HCT116 (cell line): ENCODE data around the gene F11R. TPM values are rescaled to one million over a fixed set of nuclear protein-coding genes. Genes with fewer than 3 reads are reported as not detected.
"Not testable (repeated sequence)": the region's sequence is repeated elsewhere in the genome, so short reads cannot be mapped to it uniquely, and the experiment has no call there.

Experiments used
- ATAC-seq: fragments of 200-7000 bp; cut with Tn5 transposase; 2 replicates; pipeline ENCODE4 v1.9.1; 2020; ENCODE audit warnings: mild to moderate bottlenecking, moderate library complexity
- BruUV-seq: library from RNA; stranded (reverse); fragments of 400-500 nt; replicated peaks from 2 replicates; lab custom pipeline; 2021; lab: Mats Ljungman, UMichigan
- CTCF ChIA-PET: fragments of 300-600 bp; sonication (Branson Sonifier 250); formaldehyde crosslinking; loops from one replicate; lab custom pipeline; 2021; ENCODE audit warnings: antibody characterized with exemption; lab: Charles Lee
- POLR2A ChIA-PET: fragments of 300-600, 350-600 bp; sonication (Branson Sonifier 250); formaldehyde crosslinking; loops from one replicate; lab custom pipeline; 2021; ENCODE audit warnings: antibody characterized with exemption; lab: Charles Lee
- RAD21 ChIA-PET, 2 experiments: fragments of 300-600 bp; sonication (Branson Sonifier 250); formaldehyde crosslinking; loops; one replicate each; lab custom pipeline; 2023; ENCODE audit warnings: low total read pairs in 2 of 2; ENCODE audit not compliant: uncharacterized antibody in 2 of 2, unreplicated experiment in 2 of 2, low non-redundant PET in 1 of 2; lab: Charles Lee
- DNase-seq: peaks from one replicate; pipeline ENCODE4 v3.0.0-alpha.2; 2010; ENCODE audit warnings: low read depth, low spot score
- H2AFZ ChIP-seq: fragments of 200-600 bp; shearing (Covaris generic), sonication (generic); 2 replicates; pipeline ENCODE4 v1.6.1; 2017; ENCODE audit warnings: low read depth, mixed run types, mixed read lengths, antibody characterized with exemption, low read length; ENCODE audit not compliant: poor library complexity, severe bottlenecking
- H3K27ac ChIP-seq: 2 replicates; pipeline ENCODE4 v1.5.1; 2012; ENCODE audit warnings: low read depth, low read length
- H3K27me3 ChIP-seq: fragments of 200-600 bp; sonication (generic); 2 replicates; pipeline ENCODE4 v1.6.1; 2016; ENCODE audit warnings: mixed run types, low read length, mixed read lengths; ENCODE audit not compliant: insufficient read depth
- H3K36me3 ChIP-seq, 2 experiments: fragments of 200-500 bp in 1 of 2; fragments of 200-600 bp in 1 of 2; sonication (Bioruptor generic) in 1 of 2; sonication (generic) in 1 of 2; 2 replicates each; pipeline versions ENCODE4 v1.5.1 to v1.6.1; 2014 to 2016; ENCODE audit warnings: low read length in 2 of 2, inconsistent platforms in 1 of 2, mixed read lengths in 1 of 2, mixed run types in 1 of 2; ENCODE audit not compliant: insufficient read depth in 2 of 2, control insufficient read depth in 1 of 2
- H3K4me1 ChIP-seq, 2 experiments: fragments of 200-600 bp in 1 of 2; sonication (generic) in 1 of 2; 2 replicates each; pipeline versions ENCODE4 v1.5.1 to v1.6.1; 2012 to 2017; ENCODE audit warnings: low read length in 2 of 2, inconsistent platforms in 1 of 2, mild to moderate bottlenecking in 1 of 2, mixed read lengths in 1 of 2, mixed run types in 1 of 2, moderate library complexity in 1 of 2; ENCODE audit not compliant: insufficient read depth in 2 of 2, control insufficient read depth in 1 of 2
- H3K4me2 ChIP-seq: fragments of 200-600 bp; sonication (generic); 2 replicates; pipeline ENCODE4 v1.6.1; 2017; ENCODE audit warnings: mixed run types, low read length, mixed read lengths
- H3K4me3 ChIP-seq, 2 experiments: fragments of 200-600 bp in 1 of 2; sonication (generic) in 1 of 2; replicated peaks in 1 of 2; 2 replicates each; pipeline ENCODE4 v1.5.1; 2011 to 2016; ENCODE audit warnings: low read length in 2 of 2, control low read depth in 1 of 2, low read depth in 1 of 2, mild to moderate bottlenecking in 1 of 2, mixed read lengths in 1 of 2, mixed run types in 1 of 2
- H3K79me2 ChIP-seq: fragments of 200-600 bp; sonication (generic); 2 replicates; pipeline ENCODE4 v1.6.1; 2017; ENCODE audit warnings: mild to moderate bottlenecking, mixed run types, low read length, moderate library complexity, mixed read lengths; ENCODE audit not compliant: insufficient read depth
- H3K9ac ChIP-seq: fragments of 200-600 bp; sonication (generic); 2 replicates; pipeline ENCODE4 v1.6.1; 2016; ENCODE audit warnings: low read length, mixed read lengths
- H3K9me2 ChIP-seq: fragments of 200-600 bp; sonication (generic), shearing (Covaris generic); 2 replicates; pipeline ENCODE4 v1.6.1; 2017; ENCODE audit warnings: mixed run types, mild to moderate bottlenecking, moderate library complexity; ENCODE audit not compliant: insufficient read depth
- H3K9me3 ChIP-seq, 2 experiments: fragments of 200-500 bp in 1 of 2; fragments of 200-600 bp in 1 of 2; sonication (Bioruptor generic) in 1 of 2; sonication (generic) in 1 of 2; 2 replicates each; pipeline ENCODE4 v1.6.1; 2014 to 2017; ENCODE audit warnings: low read length in 2 of 2, mixed read lengths in 2 of 2, inconsistent platforms in 1 of 2, low read depth in 1 of 2, mild to moderate bottlenecking in 1 of 2, mixed run types in 1 of 2, moderate library complexity in 1 of 2; ENCODE audit not compliant: control insufficient read depth in 1 of 2, insufficient read depth in 1 of 2
- H4K20me1 ChIP-seq: fragments of 200-600 bp; sonication (generic), shearing (Covaris generic); 2 replicates; pipeline ENCODE4 v1.6.1; 2017; ENCODE audit warnings: mixed run types, mild to moderate bottlenecking, moderate library complexity; ENCODE audit not compliant: insufficient read depth
- intact Hi-C: fragments of 100-400 bp; cut with micrococcal nuclease; formaldehyde crosslinking; loops from 2 replicates; pipeline ENCODE4 v1.10.0; 2022
- total RNA-seq: library from RNA; stranded (reverse); gene quantifications from one replicate; pipeline ENCODE4 v1.2.1, GENCODE V29; 2021; ENCODE audit not compliant: unreplicated experiment

The F11R gene
- total RNA-seq, 1 experiment from 2014 or later, result 86.7 TPM

GRCh38 chr1:160945881-160946280 lies 75.1 kb downstream of the F11R start:
- DNase-seq, POLR2A ChIA-PET, RAD21 ChIA-PET, H3K4me1 ChIP-seq, H3K4me2 ChIP-seq, H3K9me2 ChIP-seq, intact Hi-C loops, H3K9ac ChIP-seq, H4K20me1 ChIP-seq, BruUV-seq, H2AFZ ChIP-seq, ATAC-seq, H3K79me2 ChIP-seq, H3K27me3 ChIP-seq, H3K9me3 ChIP-seq, H3K36me3 ChIP-seq, H3K27ac ChIP-seq, H3K4me3 ChIP-seq: not testable (repeated sequence)
- CTCF ChIA-PET, result interaction anchor here (2.6 kb wide), 1 partner anchor 9 kb away, joined by 11 read pairs; the partner anchor contains the start of gene ITLN2

Other genes with a start within 250 kb of the F11R start
- 0.22 TPM for gene LY9, start 225.0 kb downstream of the F11R start, total RNA-seq
- gene CD244, start 158.3 kb downstream of the F11R start, total RNA-seq, result not detected
- not detected for gene ITLN1, start 136.0 kb downstream of the F11R start, total RNA-seq
- gene ITLN2, start 66.3 kb downstream of the F11R start, total RNA-seq, result 0.20 TPM
- 116 TPM for gene TSTD1, start 17.8 kb upstream of the F11R start, total RNA-seq
- gene USF1, start 24.8 kb upstream of the F11R start, total RNA-seq, result 48.0 TPM
- gene ARHGAP30, start 48.7 kb upstream of the F11R start, total RNA-seq, result 0.39 TPM
- 3.3 TPM for gene NECTIN4, start 68.4 kb upstream of the F11R start, total RNA-seq
- 1.4 TPM for gene KLHDC9, start 77.2 kb upstream of the F11R start, total RNA-seq
- gene PFDN2, start 96.9 kb upstream of the F11R start, total RNA-seq, result 179 TPM
- 65.9 TPM for gene NIT1, start 97.0 kb upstream of the F11R start, total RNA-seq
- gene DEDD, start 111.5 kb upstream of the F11R start, total RNA-seq, result 32.8 TPM
- gene UFC1, start 132.8 kb upstream of the F11R start, total RNA-seq, result 63.7 TPM
- 22.1 TPM for gene USP21, start 138.3 kb upstream of the F11R start, total RNA-seq
- gene PPOX, start 145.3 kb upstream of the F11R start, total RNA-seq, result 24.2 TPM
- gene B4GALT3, start 156.4 kb upstream of the F11R start, total RNA-seq, result 53.7 TPM
- not detected for gene ADAMTS4, start 177.9 kb upstream of the F11R start, total RNA-seq
- gene NDUFS2, start 181.2 kb upstream of the F11R start, total RNA-seq, result 82.7 TPM
- 0.86 TPM for gene FCER1G, start 194.1 kb upstream of the F11R start, total RNA-seq
- not detected for gene APOA2, start 202.5 kb upstream of the F11R start, total RNA-seq
- 9.8 TPM for gene TOMM40L, start 204.9 kb upstream of the F11R start, total RNA-seq
- gene NR1I3, start 217.1 kb upstream of the F11R start, total RNA-seq, result not detected
- not detected for gene PCP4L1, start 237.6 kb upstream of the F11R start, total RNA-seq